HEK293 (cell line): ENCODE data around the gene WDR11.
A peak's percentile ranks its signal among the peaks of the same experiment; 100 is the strongest.

ENCODE experiments used
- CTCF ChIA-PET: fragments of 350-600 bp; formaldehyde crosslinking; extraction: SDS; loops from one replicate; lab custom pipeline; 2021; ENCODE audit warnings: antibody characterized with exemption; lab: Yijun Ruan, JAX
- POLR2A ChIA-PET: fragments of 300-600 bp; formaldehyde crosslinking; extraction: SDS; loops from one replicate; lab custom pipeline; 2020; ENCODE audit warnings: antibody characterized with exemption, inconsistent platforms; lab: Yijun Ruan, JAX
- H3K27ac ChIP-seq: fragments of 200-500 bp; sonication (Bioruptor generic); 2 replicates; pipeline ENCODE4 v1.5.1; 2014; ENCODE audit warnings: low read depth, low read length, control low read depth, inconsistent platforms; ENCODE audit errors: extremely low read depth
- H3K36me3 ChIP-seq, 2 experiments: fragments of 200-500 bp in 1 of 2; sonication (Bioruptor generic) in 1 of 2; 1 replicate in 1 of 2; 2 replicates in 1 of 2; pipeline ENCODE4 v1.5.1; 2014 to 2017; ENCODE audit warnings: inconsistent platforms in 2 of 2, low read length in 2 of 2; ENCODE audit not compliant: control insufficient read depth in 2 of 2, insufficient read depth in 1 of 2
- H3K4me1 ChIP-seq: fragments of 200-500 bp; sonication (Bioruptor generic); 2 replicates; pipeline ENCODE4 v1.5.1; 2014; ENCODE audit warnings: mild to moderate bottlenecking, low read length, inconsistent platforms; ENCODE audit not compliant: control insufficient read depth, insufficient read depth
- H3K4me3 ChIP-seq: 2 replicates; pipeline ENCODE4 v1.5.1; 2011; ENCODE audit warnings: low read depth, mild to moderate bottlenecking, control low read depth, low read length, moderate library complexity
- H3K9me3 ChIP-seq: fragments of 200-500 bp; sonication (Bioruptor generic); 2 replicates; pipeline ENCODE4 v1.5.1; 2014; ENCODE audit warnings: low read depth, low read length, inconsistent platforms; ENCODE audit not compliant: control insufficient read depth, insufficient read depth
- KLF16 ChIP-seq: fragments of 450-650 bp; formaldehyde crosslinking; IDR thresholded peaks from 2 replicates; pipeline ENCODE4 v1.5.1; 2017; ENCODE audit warnings: missing biosample characterization, missing genetic modification characterization
- MYNN ChIP-seq: fragments of 450-650 bp; formaldehyde crosslinking; IDR thresholded peaks from 2 replicates; pipeline ENCODE4 v1.5.1; 2016; ENCODE audit warnings: missing biosample characterization, missing genetic modification characterization, borderline replicate concordance
- ZBTB48 ChIP-seq: fragments of 450-650 bp; formaldehyde crosslinking; IDR thresholded peaks from 2 replicates; pipeline ENCODE4 v1.5.1; 2016; ENCODE audit warnings: missing biosample characterization, missing genetic modification characterization
- ZNF19 ChIP-seq: fragments of 450-650 bp; formaldehyde crosslinking; IDR thresholded peaks from 2 replicates; pipeline ENCODE4; 2016; ENCODE audit warnings: missing biosample characterization, missing genetic modification characterization, low read depth
- ZNF223 ChIP-seq: fragments of 450-650 bp; formaldehyde crosslinking; IDR thresholded peaks from 2 replicates; pipeline ENCODE4 v1.5.1; 2016; ENCODE audit warnings: missing biosample characterization, missing genetic modification characterization
- ZNF394 ChIP-seq: fragments of 450-650 bp; formaldehyde crosslinking; IDR thresholded peaks from 2 replicates; pipeline ENCODE4 v1.5.1; 2016; ENCODE audit warnings: missing biosample characterization, missing genetic modification characterization, mild to moderate bottlenecking, moderate library complexity, borderline replicate concordance
- ZNF530 ChIP-seq: fragments of 450-650 bp; formaldehyde crosslinking; IDR thresholded peaks from 2 replicates; pipeline ENCODE4 v1.5.1; 2016; ENCODE audit warnings: low read depth, missing biosample characterization, missing genetic modification characterization
- ZNF560 ChIP-seq: fragments of 450-650 bp; formaldehyde crosslinking; IDR thresholded peaks from 2 replicates; pipeline ENCODE4 v1.5.1; 2017; ENCODE audit warnings: missing biosample characterization, missing genetic modification characterization, borderline replicate concordance
- ZNF621 ChIP-seq: fragments of 450-650 bp; formaldehyde crosslinking; IDR thresholded peaks from 2 replicates; pipeline ENCODE4 v1.5.1; 2017; ENCODE audit warnings: missing biosample characterization, missing genetic modification characterization
- ZNF664 ChIP-seq: fragments of 450-650 bp; formaldehyde crosslinking; IDR thresholded peaks from 2 replicates; pipeline ENCODE4 v1.5.1; 2016; ENCODE audit warnings: missing biosample characterization, missing genetic modification characterization
- ZNF843 ChIP-seq: fragments of 450-650 bp; formaldehyde crosslinking; IDR thresholded peaks from 2 replicates; pipeline ENCODE4 v1.5.1; 2016; ENCODE audit warnings: missing biosample characterization, missing genetic modification characterization
- TF ChIP-seq, protein P1 (sequence below): fragments of 450-650 bp; formaldehyde crosslinking; IDR thresholded peaks from 2 replicates; pipeline ENCODE4 v1.5.1; 2016; ENCODE audit warnings: missing biosample characterization, missing genetic modification characterization
- TF ChIP-seq, protein P2 (sequence below): fragments of 450-650 bp; formaldehyde crosslinking; IDR thresholded peaks from 2 replicates; pipeline ENCODE4 v1.5.1; 2016; ENCODE audit warnings: missing biosample characterization, missing genetic modification characterization
- TF ChIP-seq, protein P3 (sequence below): fragments of 450-650 bp; formaldehyde crosslinking; IDR thresholded peaks from 2 replicates; pipeline ENCODE4 v1.5.1; 2017; ENCODE audit warnings: missing biosample characterization, missing genetic modification characterization
- TF ChIP-seq, protein P4 (sequence below): fragments of 450-650 bp; formaldehyde crosslinking; IDR thresholded peaks from 2 replicates; pipeline ENCODE4 v1.5.1; 2016; ENCODE audit warnings: missing biosample characterization, missing genetic modification characterization

The WDR11 gene

DNA sequence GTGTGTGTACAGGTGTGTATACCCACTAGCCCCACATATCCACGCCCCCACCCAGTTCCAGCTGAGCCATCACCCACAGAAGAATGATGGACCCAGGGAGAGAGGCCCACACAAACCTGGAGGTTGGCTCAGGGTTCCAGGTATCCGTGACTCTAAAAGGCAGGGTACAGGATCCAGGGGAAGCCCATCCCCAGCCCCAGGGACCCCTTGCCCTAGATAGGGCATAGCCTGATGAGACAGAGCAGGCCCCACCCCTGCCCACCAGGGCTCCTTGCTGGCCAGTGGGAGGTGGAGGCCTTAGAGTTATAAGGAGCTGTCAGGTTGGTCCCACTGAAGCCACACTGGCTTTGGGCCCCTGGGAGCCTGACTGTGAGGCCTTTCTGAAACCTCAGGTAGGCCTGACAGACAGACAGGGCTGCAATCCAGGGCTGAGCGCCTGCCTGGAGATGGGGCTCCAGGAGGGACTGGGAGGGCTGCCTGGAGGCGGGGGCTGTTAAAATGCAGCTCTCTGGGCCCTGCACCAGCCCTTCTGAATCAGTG is 93.5 kb downstream of the WDR11 start:
- no peak for TF ChIP-seq ZNF560 (tag by site-specific recombination)
- no peak for TF ChIP-seq ZNF223 (tag by site-specific recombination)
- POLR2A ChIA-PET: no interaction called here
- CTCF ChIA-PET: interaction anchor here (0.7 to 2.6 kb wide), 5 partner anchors 10 to 955 kb away, joined by 3 to 16 read pairs (median 4); no protein-coding TSS in a partner anchor

DNA sequence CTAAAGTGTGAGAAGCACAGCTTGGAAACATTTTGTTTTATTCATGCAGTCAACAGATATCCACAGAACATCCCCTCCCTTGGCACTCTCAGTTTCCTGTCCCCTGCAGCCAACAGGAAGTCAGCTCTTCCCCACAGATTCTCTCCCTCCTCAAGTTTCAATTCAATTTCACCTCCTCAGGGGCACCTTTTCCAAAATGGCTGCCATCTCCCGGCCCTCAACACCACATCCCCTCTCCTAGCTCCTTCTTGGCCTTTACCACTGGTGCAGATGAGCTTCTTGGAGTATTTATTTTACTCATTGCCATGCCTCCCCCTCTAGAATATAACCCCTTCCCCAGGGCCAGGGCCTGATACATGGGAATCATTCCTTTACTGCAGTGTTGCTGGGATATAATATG is 94.0 kb downstream of the WDR11 start:
- no peaks in the 10 kb centered on the region for H3K36me3 ChIP-seq
- CTCF ChIA-PET: interaction anchor here (0.7 to 2.6 kb wide), 5 partner anchors 11 to 955 kb away, joined by 3 to 16 read pairs (median 4); no protein-coding TSS in a partner anchor
- POLR2A ChIA-PET: no interaction called here
- TF ChIP-seq ZNF19 (tag by site-specific recombination) (no peak), ZNF621 (no peak), ZNF530 (no peak), ZNF664 (tag by site-specific recombination) (no peak)
- TF ChIP-seq, protein P1, sequence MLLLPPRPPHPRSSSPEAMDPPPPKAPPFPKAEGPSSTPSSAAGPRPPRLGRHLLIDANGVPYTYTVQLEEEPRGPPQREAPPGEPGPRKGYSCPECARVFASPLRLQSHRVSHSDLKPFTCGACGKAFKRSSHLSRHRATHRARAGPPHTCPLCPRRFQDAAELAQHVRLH (tag by site-specific recombination): peak; percentile 70; the same call in 1 of the 2 replicates
- no peak overlapping the region for H3K4me3 ChIP-seq
- H3K27ac ChIP-seq: no peak overlapping the region
- no peaks in the 10 kb centered on the region for H3K9me3 ChIP-seq
- peaks cover 3% of the 10 kb centered on the region; the same call in 1 of the 2 replicates for H3K4me1 ChIP-seq

More for the DNA sequence above, 93.5 kb downstream of the WDR11 start:
- no peaks in the 10 kb centered on the region for H3K36me3 ChIP-seq
- peaks cover 3% of the 10 kb centered on the region; the same call in 1 of the 2 replicates for H3K4me1 ChIP-seq
- no peak overlapping the region for H3K4me3 ChIP-seq
- H3K9me3 ChIP-seq: no peaks in the 10 kb centered on the region
- no peak overlapping the region for H3K27ac ChIP-seq

DNA sequence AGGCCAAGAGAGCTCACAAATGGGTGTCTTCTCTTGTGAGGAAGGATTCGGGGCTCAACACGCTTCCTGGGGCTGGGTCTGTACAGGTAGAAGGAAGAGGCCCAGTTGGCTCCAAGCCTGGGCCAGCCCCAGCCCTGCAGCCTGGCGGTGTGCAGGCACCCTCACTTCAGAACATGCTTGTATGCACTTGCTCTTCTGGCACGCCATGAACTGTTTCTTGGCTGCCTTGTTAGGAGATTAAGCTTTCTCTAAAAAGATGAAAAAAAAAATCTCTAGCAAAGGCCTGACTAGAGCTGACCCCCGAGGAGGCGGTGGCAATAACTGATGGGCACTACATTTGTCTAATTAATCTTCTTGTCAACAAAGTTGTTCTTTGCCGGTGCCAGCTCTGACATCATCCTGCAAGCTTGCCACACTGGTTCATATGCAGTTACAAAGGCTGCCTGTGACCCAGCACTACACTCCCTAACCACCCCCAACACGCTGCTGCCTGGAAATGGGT is 94.7 kb downstream of the WDR11 start:
- CTCF ChIA-PET: interaction anchor here (0.6 to 2.6 kb wide), 6 partner anchors 149 to 954 kb away, joined by 3 to 16 read pairs (median 4); no protein-coding TSS in a partner anchor

DNA sequence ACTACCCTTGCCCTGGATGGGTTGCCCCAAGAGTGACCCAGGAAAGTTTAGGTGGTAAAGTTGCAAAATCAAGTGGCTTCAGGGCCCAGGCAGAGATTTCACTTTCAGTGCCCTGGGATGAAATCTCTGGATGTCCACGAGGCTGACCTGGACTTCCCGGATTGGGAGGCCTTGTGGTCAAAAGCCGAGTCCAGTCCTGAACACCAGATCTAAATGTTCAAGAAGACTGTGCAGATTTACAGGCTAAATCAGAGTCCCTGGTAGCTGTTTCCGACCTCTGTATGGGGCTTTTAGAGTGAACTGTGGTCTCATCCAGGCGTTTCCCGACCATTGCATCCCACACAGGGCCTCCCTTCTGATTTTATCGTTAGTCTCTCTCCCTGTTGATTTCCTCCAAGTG is 95.3 kb downstream of the WDR11 start:
- ChIA-PET CTCF (interaction anchor here (0.6 to 2.6 kb wide), 8 partner anchors 10 to 953 kb away, joined by 3 to 16 read pairs (median 4); no protein-coding TSS in a partner anchor), POLR2A (no interaction called here)
- Histone ChIP-seq H3K4me1 (peaks cover 7% of the 10 kb centered on the region), H3K9me3 (no peaks in the 10 kb centered on the region), H3K4me3 (no peak overlapping the region), H3K27ac (no peak overlapping the region), H3K36me3 (no peaks in the 10 kb centered on the region)
- TF ChIP-seq MYNN: no peak
- TF ChIP-seq, protein P2, sequence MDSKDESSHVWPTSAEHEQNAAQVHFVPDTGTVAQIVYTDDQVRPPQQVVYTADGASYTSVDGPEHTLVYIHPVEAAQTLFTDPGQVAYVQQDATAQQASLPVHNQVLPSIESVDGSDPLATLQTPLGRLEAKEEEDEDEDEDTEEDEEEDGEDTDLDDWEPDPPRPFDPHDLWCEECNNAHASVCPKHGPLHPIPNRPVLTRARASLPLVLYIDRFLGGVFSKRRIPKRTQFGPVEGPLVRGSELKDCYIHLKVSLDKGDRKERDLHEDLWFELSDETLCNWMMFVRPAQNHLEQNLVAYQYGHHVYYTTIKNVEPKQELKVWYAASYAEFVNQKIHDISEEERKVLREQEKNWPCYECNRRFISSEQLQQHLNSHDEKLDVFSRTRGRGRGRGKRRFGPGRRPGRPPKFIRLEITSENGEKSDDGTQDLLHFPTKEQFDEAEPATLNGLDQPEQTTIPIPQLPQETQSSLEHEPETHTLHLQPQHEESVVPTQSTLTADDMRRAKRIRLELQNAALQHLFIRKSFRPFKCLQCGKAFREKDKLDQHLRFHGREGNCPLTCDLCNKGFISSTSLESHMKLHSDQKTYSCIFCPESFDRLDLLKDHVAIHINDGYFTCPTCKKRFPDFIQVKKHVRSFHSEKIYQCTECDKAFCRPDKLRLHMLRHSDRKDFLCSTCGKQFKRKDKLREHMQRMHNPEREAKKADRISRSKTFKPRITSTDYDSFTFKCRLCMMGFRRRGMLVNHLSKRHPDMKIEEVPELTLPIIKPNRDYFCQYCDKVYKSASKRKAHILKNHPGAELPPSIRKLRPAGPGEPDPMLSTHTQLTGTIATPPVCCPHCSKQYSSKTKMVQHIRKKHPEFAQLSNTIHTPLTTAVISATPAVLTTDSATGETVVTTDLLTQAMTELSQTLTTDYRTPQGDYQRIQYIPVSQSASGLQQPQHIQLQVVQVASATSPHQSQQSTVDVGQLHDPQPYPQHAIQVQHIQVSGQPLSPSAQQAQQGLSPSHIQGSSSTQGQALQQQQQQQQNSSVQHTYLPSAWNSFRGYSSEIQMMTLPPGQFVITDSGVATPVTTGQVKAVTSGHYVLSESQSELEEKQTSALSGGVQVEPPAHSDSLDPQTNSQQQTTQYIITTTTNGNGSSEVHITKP (tag by site-specific recombination): 0 out of 2 replicates have a peak, but pooled peaks have one; percentile 1

More for the DNA sequence above, 94.7 kb downstream of the WDR11 start:
- TF ChIP-seq KLF16 (tag by site-specific recombination) (0 out of 2 replicates have a peak, but pooled peaks have one; percentile 48), ZNF394 (tag by site-specific recombination) (no peak), ZNF843 (tag by site-specific recombination) (0 out of 2 replicates have a peak, but pooled peaks have one; percentile 38), ZBTB48 (peak; percentile 65)
- TF ChIP-seq, protein P3, sequence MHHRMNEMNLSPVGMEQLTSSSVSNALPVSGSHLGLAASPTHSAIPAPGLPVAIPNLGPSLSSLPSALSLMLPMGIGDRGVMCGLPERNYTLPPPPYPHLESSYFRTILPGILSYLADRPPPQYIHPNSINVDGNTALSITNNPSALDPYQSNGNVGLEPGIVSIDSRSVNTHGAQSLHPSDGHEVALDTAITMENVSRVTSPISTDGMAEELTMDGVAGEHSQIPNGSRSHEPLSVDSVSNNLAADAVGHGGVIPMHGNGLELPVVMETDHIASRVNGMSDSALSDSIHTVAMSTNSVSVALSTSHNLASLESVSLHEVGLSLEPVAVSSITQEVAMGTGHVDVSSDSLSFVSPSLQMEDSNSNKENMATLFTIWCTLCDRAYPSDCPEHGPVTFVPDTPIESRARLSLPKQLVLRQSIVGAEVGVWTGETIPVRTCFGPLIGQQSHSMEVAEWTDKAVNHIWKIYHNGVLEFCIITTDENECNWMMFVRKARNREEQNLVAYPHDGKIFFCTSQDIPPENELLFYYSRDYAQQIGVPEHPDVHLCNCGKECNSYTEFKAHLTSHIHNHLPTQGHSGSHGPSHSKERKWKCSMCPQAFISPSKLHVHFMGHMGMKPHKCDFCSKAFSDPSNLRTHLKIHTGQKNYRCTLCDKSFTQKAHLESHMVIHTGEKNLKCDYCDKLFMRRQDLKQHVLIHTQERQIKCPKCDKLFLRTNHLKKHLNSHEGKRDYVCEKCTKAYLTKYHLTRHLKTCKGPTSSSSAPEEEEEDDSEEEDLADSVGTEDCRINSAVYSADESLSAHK (tag by site-specific recombination): 0 out of 2 replicates have a peak, but pooled peaks have one; percentile 12
- TF ChIP-seq, protein P4, sequence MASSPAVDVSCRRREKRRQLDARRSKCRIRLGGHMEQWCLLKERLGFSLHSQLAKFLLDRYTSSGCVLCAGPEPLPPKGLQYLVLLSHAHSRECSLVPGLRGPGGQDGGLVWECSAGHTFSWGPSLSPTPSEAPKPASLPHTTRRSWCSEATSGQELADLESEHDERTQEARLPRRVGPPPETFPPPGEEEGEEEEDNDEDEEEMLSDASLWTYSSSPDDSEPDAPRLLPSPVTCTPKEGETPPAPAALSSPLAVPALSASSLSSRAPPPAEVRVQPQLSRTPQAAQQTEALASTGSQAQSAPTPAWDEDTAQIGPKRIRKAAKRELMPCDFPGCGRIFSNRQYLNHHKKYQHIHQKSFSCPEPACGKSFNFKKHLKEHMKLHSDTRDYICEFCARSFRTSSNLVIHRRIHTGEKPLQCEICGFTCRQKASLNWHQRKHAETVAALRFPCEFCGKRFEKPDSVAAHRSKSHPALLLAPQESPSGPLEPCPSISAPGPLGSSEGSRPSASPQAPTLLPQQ (tag by site-specific recombination): 0 out of 2 replicates have a peak, but pooled peaks have one; percentile 55
- no peaks in the 10 kb centered on the region for H3K9me3 ChIP-seq
- no peak overlapping the region for H3K27ac ChIP-seq
- no peak overlapping the region for H3K4me3 ChIP-seq
- no peaks in the 10 kb centered on the region for H3K36me3 ChIP-seq
- POLR2A ChIA-PET: no interaction called here
- H3K4me1 ChIP-seq: peaks cover 7% of the 10 kb centered on the region
